ENCODE data around the gene FOXN3. TPM values are rescaled to one million over a fixed set of nuclear protein-coding genes. Genes with fewer than 3 reads are reported as not detected.

The FOXN3 gene
- polyA plus RNA-seq, 1 of the 3 experiments (the other 2 are of a cell fraction), result 9.8 TPM

DNA sequence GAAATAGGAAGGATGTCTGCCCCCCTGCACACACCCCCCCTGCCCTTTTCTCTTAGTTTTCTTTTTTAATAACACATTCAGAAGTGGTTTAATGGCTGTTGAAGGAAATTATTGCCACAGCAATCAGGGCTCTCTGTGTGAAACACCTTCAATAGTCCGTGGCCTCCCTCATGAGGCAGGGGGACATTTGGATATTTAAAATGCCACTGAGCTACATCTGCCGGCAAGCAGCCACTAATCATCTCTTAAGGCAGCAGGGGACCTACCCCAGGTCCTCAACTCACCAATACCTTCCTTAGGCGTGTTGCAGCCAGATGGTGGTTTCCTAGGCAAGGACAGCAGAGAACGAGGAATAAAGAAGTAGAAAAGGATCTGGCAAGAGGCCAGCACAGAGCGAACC, 309.4 kb downstream of the FOXN3 start (continued):
- TF ChIP-seq, protein P1, sequence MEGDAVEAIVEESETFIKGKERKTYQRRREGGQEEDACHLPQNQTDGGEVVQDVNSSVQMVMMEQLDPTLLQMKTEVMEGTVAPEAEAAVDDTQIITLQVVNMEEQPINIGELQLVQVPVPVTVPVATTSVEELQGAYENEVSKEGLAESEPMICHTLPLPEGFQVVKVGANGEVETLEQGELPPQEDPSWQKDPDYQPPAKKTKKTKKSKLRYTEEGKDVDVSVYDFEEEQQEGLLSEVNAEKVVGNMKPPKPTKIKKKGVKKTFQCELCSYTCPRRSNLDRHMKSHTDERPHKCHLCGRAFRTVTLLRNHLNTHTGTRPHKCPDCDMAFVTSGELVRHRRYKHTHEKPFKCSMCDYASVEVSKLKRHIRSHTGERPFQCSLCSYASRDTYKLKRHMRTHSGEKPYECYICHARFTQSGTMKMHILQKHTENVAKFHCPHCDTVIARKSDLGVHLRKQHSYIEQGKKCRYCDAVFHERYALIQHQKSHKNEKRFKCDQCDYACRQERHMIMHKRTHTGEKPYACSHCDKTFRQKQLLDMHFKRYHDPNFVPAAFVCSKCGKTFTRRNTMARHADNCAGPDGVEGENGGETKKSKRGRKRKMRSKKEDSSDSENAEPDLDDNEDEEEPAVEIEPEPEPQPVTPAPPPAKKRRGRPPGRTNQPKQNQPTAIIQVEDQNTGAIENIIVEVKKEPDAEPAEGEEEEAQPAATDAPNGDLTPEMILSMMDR (IDR thresholded peaks at IDR 0.05), result no peak
- TF ChIP-seq GABPA (IDR thresholded peaks at IDR 0.05; ENCODE audit: low read depth), result no peak

Data from SK-N-SH (cell line).